BLaER1 (cell line): ENCODE data around the gene ORC3.
"Not testable (repeated sequence)": the region's sequence is repeated elsewhere in the genome, so short reads cannot be mapped to it uniquely, and the experiment has no call there.

ENCODE experiments used
- H3K27ac ChIP-seq: shearing (Covaris generic); formaldehyde crosslinking; 2 replicates; pipeline ENCODE4 v1.8.1; 2022
- H3K27me3 ChIP-seq: shearing (Covaris generic); formaldehyde crosslinking; 2 replicates; pipeline ENCODE4 v1.8.1; 2022
- H3K36me3 ChIP-seq: shearing (Covaris generic); formaldehyde crosslinking; 2 replicates; pipeline ENCODE4 v1.8.1; 2022
- H3K4me1 ChIP-seq: shearing (Covaris generic); formaldehyde crosslinking; 2 replicates; pipeline ENCODE4 v1.8.1; 2022
- H3K4me2 ChIP-seq: shearing (Covaris generic); formaldehyde crosslinking; 2 replicates; pipeline ENCODE4 v1.8.1; 2022
- H3K4me3 ChIP-seq: shearing (Covaris generic); formaldehyde crosslinking; 2 replicates; pipeline ENCODE4 v1.8.1; 2022
- H3K9ac ChIP-seq: shearing (Covaris generic); formaldehyde crosslinking; 2 replicates; pipeline ENCODE4 v1.8.1; 2022
- H3K9me3 ChIP-seq: shearing (Covaris generic); formaldehyde crosslinking; 2 replicates; pipeline ENCODE4 v1.8.1; 2022
- H4K20me1 ChIP-seq: shearing (Covaris generic); formaldehyde crosslinking; 2 replicates; pipeline ENCODE4 v1.8.1; 2022
- Cebpa-rat ChIP-seq: shearing (Covaris generic); IDR thresholded peaks from 2 replicates; pipeline ENCODE4 v1.8.1; 2022

The ORC3 gene

DNA sequence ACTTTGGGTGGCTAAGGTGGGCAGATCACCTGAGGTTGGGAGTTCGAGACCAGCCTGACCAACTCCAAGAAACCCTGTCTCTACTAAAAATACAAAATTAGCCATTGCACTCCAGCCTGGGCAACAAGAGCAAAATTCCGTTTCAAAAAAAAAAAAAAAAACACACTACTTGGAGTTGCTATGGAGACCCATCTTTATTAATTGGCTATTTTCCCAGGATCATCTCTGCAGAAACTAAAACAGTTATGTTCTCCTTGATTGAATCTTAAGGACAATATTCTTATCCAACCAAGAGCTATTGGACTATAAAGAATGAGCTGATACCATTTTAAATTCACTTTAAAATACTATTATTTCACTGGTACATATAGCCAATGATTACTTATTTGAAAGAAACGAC lies 97.4 kb downstream of the ORC3 start:
- peaks cover 13% of the 10 kb centered on the region; the same call in 1 of the 2 replicates for H3K36me3 ChIP-seq
- no peak for TF ChIP-seq Cebpa-rat
- H4K20me1 ChIP-seq: peaks cover 98% of the 10 kb centered on the region
- no peaks in the 10 kb centered on the region for H3K9me3 ChIP-seq
- no peaks in the 10 kb centered on the region for H3K27me3 ChIP-seq
- H3K4me1 ChIP-seq: peaks cover 10% of the 10 kb centered on the region; the same call in 1 of the 2 replicates
- H3K9ac ChIP-seq: no peak overlapping the region
- no peak overlapping the region for H3K4me3 ChIP-seq
- no peak overlapping the region for H3K4me2 ChIP-seq
- no peak overlapping the region for H3K27ac ChIP-seq

DNA sequence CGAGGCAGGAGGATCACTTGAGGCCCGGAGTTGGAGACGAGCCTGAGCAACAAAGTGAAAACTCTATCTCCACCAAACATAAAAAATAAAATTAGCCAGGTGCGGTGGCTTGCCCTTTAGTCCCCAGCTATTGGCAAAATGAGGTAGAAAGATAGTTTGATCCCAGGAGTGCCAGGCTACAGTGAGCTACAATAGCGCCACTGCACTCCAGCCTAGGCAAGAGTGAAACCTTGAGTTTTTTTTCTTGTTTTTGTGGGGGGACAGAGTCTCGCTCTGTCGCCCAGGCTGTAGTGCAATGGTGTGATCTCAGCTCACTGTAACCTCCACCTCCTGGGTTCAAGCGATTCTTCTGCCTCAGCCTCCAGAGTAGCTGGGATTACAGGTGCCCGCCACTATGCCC lies 98.0 kb downstream of the ORC3 start:
- not testable (repeated sequence) for H3K9me3 ChIP-seq, H3K4me3 ChIP-seq, H3K9ac ChIP-seq, H3K27ac ChIP-seq, H3K4me2 ChIP-seq, H3K27me3 ChIP-seq
- Histone ChIP-seq H3K4me1 (peaks cover 10% of the 10 kb centered on the region; the same call in 1 of the 2 replicates), H4K20me1 (peaks cover 98% of the 10 kb centered on the region), H3K36me3 (peaks cover 13% of the 10 kb centered on the region; the same call in 1 of the 2 replicates)

DNA sequence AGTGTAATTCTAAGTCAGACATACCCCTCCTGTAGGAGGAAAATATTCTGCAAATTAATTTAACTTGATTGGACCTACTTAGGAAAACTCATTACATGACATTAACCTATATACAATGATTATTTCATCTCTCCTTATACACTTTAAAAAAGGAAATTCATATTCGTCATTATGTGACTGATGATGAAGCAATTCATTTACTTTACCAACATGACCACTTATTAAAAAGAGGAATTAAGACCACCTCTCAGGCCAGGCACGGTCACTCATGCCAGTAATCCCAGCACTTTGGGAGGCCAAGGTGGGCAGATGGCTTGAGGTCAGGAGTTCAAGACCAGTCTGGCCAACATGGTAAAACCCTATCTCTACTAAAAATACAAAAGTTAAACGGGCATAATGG lies 100.5 kb downstream of the ORC3 start:
- H3K4me1 ChIP-seq: peaks cover 10% of the 10 kb centered on the region; the same call in 1 of the 2 replicates
- no peak for TF ChIP-seq Cebpa-rat
- H3K36me3 ChIP-seq: peaks cover 13% of the 10 kb centered on the region; the same call in 1 of the 2 replicates
- no peak overlapping the region for H3K27ac ChIP-seq
- no peak overlapping the region for H3K9ac ChIP-seq
- H3K9me3 ChIP-seq: no peaks in the 10 kb centered on the region
- H3K27me3 ChIP-seq: no peaks in the 10 kb centered on the region
- H4K20me1 ChIP-seq: peaks cover 98% of the 10 kb centered on the region
- H3K4me3 ChIP-seq: no peak overlapping the region
- H3K4me2 ChIP-seq: no peak overlapping the region

DNA sequence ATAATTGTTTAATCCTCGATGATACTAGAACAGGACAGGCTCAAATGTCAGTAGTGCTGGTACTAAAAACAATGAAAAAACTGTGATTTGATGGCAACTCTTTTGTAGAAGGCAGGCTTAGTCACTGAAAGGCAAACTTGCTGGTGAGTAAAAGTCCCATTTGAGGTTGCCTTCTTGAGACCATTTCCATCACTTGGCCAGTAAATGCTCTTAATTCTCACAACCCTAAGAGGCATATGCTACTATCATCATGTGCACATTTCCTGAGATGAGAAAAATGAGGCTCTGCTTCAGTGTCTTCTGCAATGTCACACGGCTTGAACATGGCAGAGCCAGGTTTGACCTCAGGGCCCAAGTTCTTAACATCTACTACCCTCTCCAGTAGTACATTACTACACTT lies 102.2 kb downstream of the ORC3 start:
- H3K4me1 ChIP-seq: peaks cover 10% of the 10 kb centered on the region; the same call in 1 of the 2 replicates
- TF ChIP-seq Cebpa-rat: no peak
- H3K27ac ChIP-seq: no peak overlapping the region
- H3K9me3 ChIP-seq: no peaks in the 10 kb centered on the region
- peaks cover 13% of the 10 kb centered on the region; the same call in 1 of the 2 replicates for H3K36me3 ChIP-seq
- no peak overlapping the region for H3K9ac ChIP-seq
- H3K4me3 ChIP-seq: no peak overlapping the region
- H3K4me2 ChIP-seq: peak overlapping the region; percentile 17; the same call in 1 of the 2 replicates
- no peaks in the 10 kb centered on the region for H3K27me3 ChIP-seq
- H4K20me1 ChIP-seq: peaks cover 98% of the 10 kb centered on the region

DNA sequence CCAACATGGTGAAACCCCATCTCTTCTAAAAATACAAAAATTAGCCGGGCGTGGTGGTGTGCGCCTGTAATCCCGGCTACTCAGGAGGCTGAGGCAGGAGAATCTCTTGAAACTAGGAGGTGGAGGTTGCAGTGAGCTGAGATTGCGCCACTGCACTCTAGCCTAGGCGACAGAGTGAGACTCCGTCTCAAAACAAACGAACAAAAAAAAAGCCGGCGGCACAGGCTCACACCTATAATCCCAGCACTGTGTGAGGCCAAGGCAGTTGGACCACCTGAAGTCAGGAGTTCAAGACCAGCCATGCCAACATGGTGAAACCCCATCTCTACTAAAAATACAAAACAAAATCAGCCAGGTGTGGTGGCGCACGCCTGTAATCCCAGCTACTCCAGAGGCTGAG lies 106.9 kb downstream of the ORC3 start:
- not testable (repeated sequence) for H3K4me2 ChIP-seq, H3K9ac ChIP-seq, H3K4me3 ChIP-seq, H3K36me3 ChIP-seq, H3K27me3 ChIP-seq, H3K9me3 ChIP-seq, H3K27ac ChIP-seq
- peaks cover 96% of the 10 kb centered on the region for H4K20me1 ChIP-seq
- peaks cover 10% of the 10 kb centered on the region for H3K4me1 ChIP-seq

DNA sequence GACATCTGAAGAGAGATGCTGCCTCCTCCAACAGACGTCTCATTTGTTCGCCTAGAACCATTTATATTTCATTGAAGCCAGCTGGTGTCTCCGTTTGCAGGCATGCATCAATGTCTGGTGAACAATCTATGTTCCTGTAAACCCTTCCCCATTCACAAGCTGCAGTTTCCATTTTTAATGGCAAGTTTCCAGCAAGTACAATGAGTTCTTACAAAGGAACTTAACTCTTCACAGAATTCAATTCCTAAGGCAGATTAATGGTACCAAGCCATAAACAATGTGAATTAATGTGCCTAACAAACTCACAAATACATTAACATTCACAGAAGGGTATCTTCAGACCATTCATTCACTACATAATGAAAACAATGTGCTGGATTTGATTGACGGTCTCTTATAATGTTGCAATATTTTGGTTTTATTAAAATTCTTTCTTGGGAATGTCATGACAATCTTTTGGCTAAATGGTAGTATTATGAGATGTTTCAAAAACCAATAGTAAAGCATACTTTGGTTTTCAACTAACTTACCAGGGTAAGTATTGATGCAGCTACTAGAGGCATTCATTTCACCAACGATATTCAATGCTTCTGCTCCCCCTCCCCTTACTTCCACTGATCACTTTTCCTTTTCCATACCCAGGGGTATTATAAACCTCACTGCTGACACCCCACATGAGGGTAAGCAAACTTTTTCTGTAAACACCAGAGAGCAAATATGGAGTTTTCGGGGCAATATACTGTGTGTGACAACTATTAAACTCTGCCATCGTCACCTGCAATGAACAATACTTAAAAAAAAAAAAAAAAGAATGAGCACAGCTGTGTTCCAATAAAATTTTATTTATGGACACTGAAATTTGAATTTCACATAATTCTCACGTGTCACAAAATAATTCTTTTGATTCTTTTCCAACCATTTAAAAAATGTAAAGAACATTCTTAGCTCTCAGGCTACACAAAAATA lies 107.9 kb downstream of the ORC3 start:
- peak overlapping the region; percentile 84 for H3K4me3 ChIP-seq
- no peaks in the 10 kb centered on the region for H3K27me3 ChIP-seq
- no peak overlapping the region for H3K27ac ChIP-seq
- no peaks in the 10 kb centered on the region for H3K36me3 ChIP-seq
- no peak for TF ChIP-seq Cebpa-rat
- H4K20me1 ChIP-seq: peaks cover 85% of the 10 kb centered on the region
- H3K9ac ChIP-seq: no peak overlapping the region; the same call in 1 of the 2 replicates
- H3K9me3 ChIP-seq: no peaks in the 10 kb centered on the region
- H3K4me1 ChIP-seq: peaks cover 9% of the 10 kb centered on the region; the same call in 1 of the 2 replicates
- H3K4me2 ChIP-seq: peak overlapping the region; percentile 71

DNA sequence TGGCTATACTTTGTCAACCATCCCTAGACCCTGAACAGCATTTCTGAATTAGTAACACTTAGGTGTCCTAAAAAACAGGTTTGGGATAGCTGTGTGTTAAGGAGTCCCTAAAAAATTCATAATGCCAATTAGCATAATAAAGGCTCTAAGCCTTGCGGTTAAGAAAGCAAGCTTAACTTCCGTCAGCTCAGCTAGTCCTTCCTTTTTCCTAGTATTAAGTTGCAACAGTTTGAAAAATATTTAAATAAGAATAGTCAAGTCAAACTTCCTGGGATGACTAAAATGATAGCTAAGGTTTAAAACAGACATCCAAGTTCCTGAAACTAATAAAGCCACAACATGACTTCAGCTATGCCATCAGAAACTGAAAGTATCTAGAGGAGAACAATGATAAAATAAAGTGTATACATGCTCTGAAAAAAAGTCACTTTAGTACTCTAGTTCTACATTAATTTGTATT lies 108.6 kb downstream of the ORC3 start:
- H3K9ac ChIP-seq: peak overlapping the region; percentile 38; the same call in 1 of the 2 replicates
- no peak for TF ChIP-seq Cebpa-rat
- H3K36me3 ChIP-seq: no peaks in the 10 kb centered on the region
- H3K4me2 ChIP-seq: peak overlapping the region; percentile 71
- no peaks in the 10 kb centered on the region for H3K27me3 ChIP-seq
- no peaks in the 10 kb centered on the region for H3K9me3 ChIP-seq
- peaks cover 9% of the 10 kb centered on the region; the same call in 1 of the 2 replicates for H3K4me1 ChIP-seq
- peaks cover 78% of the 10 kb centered on the region for H4K20me1 ChIP-seq
- no peak overlapping the region for H3K27ac ChIP-seq
- peak overlapping the region; percentile 84 for H3K4me3 ChIP-seq

DNA sequence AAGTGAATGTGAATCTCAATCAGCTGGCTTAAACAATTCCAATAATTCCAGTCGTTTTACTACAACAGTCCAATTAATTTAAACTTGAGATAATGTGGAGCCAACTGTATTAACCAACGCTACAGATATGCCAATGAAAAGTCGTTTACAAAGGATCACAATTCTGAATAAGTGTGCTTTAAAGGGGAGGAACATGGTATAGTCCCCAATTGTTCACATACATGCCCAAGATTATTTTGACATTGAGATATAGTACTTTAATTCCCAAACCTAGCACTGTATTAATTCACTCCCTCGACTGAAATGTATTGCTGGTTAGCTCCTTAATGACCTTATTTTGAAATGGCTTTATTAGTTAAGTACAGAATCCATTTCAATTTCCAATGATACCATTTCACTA lies 109.6 kb downstream of the ORC3 start:
- no peaks in the 10 kb centered on the region for H3K36me3 ChIP-seq
- H3K4me1 ChIP-seq: peaks cover 9% of the 10 kb centered on the region; the same call in 1 of the 2 replicates
- H3K9ac ChIP-seq: peak overlapping the region; percentile 38; the same call in 1 of the 2 replicates
- TF ChIP-seq Cebpa-rat: no peak
- 0 out of 2 replicates have a peak overlapping the region, but pooled peaks have one; percentile 92 for H3K27ac ChIP-seq
- peaks cover 68% of the 10 kb centered on the region for H4K20me1 ChIP-seq
- peak overlapping the region; percentile 84 for H3K4me3 ChIP-seq
- no peaks in the 10 kb centered on the region for H3K9me3 ChIP-seq
- H3K4me2 ChIP-seq: peak overlapping the region; percentile 71
- H3K27me3 ChIP-seq: no peaks in the 10 kb centered on the region

DNA sequence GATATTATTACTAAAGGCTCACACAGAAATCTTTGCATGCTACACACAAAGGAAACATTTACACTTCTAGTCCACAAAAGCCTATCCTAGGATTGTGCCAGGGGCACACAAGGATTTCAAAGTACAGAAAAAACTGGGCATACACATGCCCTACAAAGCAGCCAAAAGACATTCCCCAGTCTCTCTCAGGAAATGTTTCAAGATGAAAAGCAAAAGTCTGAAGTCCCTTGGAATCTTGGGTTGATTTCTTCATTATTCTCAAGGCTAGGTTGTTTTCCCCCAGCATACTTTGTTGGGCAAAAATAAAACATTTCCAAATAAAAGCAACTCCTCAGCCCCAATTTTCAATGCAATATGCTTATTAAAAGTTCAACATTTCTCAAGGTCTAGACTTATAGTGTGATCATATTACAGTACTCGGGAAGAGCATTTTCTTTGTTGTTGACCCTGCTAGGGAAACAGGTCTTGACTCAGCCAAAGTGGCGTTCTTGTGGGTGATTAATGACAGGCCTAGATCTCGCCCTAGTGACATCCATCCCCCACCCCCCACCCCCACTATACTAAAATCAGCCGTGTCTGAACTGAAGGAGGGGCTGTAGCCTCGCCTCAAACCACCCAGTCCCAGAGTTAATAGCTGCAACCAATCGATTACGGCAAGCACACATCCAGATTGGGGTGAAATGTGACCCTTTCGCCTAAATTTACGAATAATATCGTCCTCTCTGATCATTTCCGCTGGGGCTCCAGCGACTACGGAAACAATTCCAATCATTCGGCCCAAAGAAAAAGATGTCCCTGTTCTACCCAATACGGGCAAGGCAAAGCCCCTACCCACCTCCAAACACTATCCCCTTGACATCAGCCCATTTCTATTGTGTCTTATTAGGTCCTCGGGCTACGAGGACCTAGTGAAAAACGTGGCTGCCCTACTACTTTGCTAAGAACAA lies 110.7 kb downstream of the ORC3 start:
- Histone ChIP-seq H3K4me1 (peaks cover 9% of the 10 kb centered on the region; the same call in 1 of the 2 replicates), H4K20me1 (peaks cover 57% of the 10 kb centered on the region), H3K27me3 (no peaks in the 10 kb centered on the region), H3K36me3 (no peaks in the 10 kb centered on the region), H3K9me3 (no peaks in the 10 kb centered on the region), H3K4me2 (peak overlapping the region; percentile 71), H3K4me3 (peak overlapping the region; percentile 84), H3K9ac (peak overlapping the region; percentile 93), H3K27ac (peak overlapping the region; percentile 92)
- no peak for TF ChIP-seq Cebpa-rat
